22Rv1 (cell line): ENCODE measurements around the gene WNT8A.

ENCODE experiments used
- ZFX ChIP-seq: fragments of 450-650 bp; IDR thresholded peaks from 2 replicates; pipeline ENCODE4 v1.6.1; 2017; ENCODE audit warnings: antibody characterized with exemption, borderline replicate concordance
- TF ChIP-seq, protein P1 (sequence below): fragments of 450-650 bp; IDR thresholded peaks from 2 replicates; pipeline ENCODE4 v1.5.1; 2017; ENCODE audit warnings: mild to moderate bottlenecking

DNA sequence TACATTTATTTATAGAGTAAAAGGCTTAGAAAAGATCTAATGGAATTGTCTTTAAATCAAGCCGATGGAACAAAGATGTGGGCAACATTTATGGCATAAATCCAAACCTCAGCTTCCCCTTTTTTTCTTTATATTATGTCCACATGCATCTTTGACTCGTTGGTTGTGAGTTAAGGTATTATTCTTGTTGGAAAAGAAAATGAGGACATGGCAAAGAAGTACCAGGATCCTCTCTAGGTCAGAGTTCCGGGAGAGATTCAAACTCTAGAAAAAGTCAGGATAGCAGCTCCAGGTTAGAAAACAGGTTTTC lies 55.9 kb downstream of the WNT8A start:
- TF ChIP-seq, protein P1, sequence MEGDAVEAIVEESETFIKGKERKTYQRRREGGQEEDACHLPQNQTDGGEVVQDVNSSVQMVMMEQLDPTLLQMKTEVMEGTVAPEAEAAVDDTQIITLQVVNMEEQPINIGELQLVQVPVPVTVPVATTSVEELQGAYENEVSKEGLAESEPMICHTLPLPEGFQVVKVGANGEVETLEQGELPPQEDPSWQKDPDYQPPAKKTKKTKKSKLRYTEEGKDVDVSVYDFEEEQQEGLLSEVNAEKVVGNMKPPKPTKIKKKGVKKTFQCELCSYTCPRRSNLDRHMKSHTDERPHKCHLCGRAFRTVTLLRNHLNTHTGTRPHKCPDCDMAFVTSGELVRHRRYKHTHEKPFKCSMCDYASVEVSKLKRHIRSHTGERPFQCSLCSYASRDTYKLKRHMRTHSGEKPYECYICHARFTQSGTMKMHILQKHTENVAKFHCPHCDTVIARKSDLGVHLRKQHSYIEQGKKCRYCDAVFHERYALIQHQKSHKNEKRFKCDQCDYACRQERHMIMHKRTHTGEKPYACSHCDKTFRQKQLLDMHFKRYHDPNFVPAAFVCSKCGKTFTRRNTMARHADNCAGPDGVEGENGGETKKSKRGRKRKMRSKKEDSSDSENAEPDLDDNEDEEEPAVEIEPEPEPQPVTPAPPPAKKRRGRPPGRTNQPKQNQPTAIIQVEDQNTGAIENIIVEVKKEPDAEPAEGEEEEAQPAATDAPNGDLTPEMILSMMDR = no peak
- no peak for TF ChIP-seq ZFX
